G401 (cell line): ENCODE data around the gene KCNIP1. TPM values are rescaled to one million over a fixed set of nuclear protein-coding genes. Genes with fewer than 3 reads are reported as not detected.
A peak's percentile ranks its signal among the peaks of the same experiment; 100 is the strongest.
"Not testable (repeated sequence)": the region's sequence is repeated elsewhere in the genome, so short reads cannot be mapped to it uniquely, and the experiment has no call there.

Source experiments
- DNase-seq: peaks from one replicate; pipeline ENCODE4 v3.0.0-alpha.2; 2015; ENCODE audit warnings: low spot score
- in situ Hi-C: cut with HindIII; loops from 2 replicates; pipeline ENCODE4 v1.10.0; 2016; ENCODE audit warnings: low sequenced_read_pairs, mixed read lengths
- total RNA-seq: library from RNA; depleted of rRNA; stranded (reverse); fragments of >200 nt; shearing (Covaris generic); gene quantifications from 2 replicates; pipeline ENCODE4 v1.2.3, GENCODE V29; 2014

Gene KCNIP1
- total RNA-seq, 1 experiment from 2014 or later: not detected

DNA sequence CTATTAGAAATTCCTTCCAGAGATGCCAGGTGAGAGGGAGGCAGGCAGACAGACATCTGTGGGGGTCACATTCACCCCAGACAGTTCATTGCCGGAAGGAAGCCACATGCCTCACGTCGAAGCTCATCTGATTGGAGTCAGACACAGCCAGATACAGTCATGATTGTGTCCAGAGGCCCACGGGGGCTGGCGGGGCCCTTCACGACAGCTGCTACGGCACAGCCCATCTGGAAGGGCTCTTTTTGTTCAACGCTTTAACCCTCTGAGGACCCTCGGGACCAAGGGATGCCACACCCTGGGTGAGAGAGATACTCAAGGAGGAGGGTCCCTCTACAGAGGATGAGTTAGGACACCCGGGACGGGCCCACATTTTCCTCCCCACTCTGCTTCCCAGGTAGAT lies 247.8 kb downstream of the KCNIP1 start:
- in situ Hi-C loops: no loop called here
- no peak for DNase-seq

GRCh38 chr5:170752257-170753215 lies 248.7 kb downstream of the KCNIP1 start:
- no peak for DNase-seq
- in situ Hi-C loops: no loop called here

DNA sequence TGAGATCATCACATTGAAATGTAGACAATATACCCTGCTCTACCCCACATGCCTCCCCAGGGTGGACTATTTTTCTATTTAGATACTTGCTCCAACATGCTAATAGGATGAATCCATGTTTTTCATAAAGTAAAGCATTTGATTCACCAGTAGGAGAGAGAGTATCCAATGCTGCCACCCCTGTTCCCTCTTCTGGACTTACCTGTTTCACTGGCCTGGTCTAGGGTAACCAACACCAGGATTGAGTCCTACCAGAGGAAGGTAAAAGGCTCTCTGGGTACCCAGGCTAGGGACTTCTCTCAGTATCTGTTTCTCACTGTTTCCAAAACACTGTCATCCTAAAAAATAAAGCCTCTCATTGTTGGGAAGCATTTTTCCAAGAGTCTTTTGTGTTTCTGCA lies 249.5 kb downstream of the KCNIP1 start:
- in situ Hi-C loops: no loop called here
- no peak for DNase-seq

DNA sequence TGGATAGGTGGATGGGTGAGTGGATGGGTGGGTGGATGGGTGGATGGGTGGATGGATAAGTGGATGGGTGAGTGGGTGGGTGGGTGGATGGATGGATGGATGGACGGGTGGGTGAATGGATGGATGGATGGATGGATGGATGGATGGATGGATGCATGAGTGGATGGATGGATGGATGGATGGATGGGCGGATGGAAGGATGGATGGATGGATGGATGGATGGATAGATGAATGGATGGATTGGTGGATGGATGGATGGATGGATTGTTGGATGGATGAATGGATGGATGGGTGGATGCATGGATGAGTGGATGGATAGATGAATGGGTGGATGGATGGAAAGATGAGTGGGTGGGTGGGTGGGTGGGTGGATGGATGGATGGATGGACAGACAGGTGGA lies 250.7 kb downstream of the KCNIP1 start:
- DNase-seq, in situ Hi-C loops: not testable (repeated sequence)

DNA sequence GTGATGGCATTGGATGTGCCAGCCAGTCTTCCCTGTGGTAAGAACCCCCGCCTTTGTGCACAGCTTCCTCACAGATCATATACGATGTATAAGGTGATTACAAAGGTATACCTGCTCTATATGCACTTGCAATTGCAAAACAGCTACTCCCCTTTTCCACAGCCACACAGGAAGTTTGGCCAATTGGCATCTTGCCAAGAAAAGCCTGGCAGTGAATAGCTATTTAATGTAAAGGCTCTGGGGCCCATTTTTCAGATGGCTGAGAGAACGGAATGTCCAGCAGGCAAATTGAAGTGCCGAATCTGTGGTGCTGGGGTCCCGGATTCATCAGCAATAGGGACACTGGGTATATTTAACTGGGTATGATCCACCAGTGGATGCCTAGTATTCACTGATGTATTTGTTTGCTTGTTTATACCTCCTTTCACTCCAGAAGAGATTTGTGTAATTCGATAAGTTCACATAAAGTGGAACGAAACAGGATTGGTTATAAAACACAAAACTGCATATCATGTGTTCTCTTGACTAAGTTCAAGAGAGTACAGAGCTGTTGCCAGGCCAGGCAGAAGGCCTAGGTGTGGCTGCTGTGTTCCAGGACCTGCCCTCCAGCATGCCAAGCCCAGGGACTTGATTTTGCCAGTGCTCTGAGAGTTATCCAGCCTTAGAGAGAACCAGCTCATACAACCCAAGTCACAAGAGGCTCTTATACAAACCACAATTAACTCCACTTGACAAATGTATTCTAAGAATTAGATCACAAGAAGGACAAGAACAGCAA lies 252.0 kb downstream of the KCNIP1 start:
- DNase-seq: no peak
- in situ Hi-C loops: no loop called here

- no peak for DNase-seq
- in situ Hi-C loops: no loop called here
Observed at GRCh38 chr5:170756691-170757090, 252.9 kb downstream of the KCNIP1 start.

GRCh38 chr5:170757182-170757601 lies 253.4 kb downstream of the KCNIP1 start:
- in situ Hi-C loops: no loop called here
- no peak for DNase-seq

DNA sequence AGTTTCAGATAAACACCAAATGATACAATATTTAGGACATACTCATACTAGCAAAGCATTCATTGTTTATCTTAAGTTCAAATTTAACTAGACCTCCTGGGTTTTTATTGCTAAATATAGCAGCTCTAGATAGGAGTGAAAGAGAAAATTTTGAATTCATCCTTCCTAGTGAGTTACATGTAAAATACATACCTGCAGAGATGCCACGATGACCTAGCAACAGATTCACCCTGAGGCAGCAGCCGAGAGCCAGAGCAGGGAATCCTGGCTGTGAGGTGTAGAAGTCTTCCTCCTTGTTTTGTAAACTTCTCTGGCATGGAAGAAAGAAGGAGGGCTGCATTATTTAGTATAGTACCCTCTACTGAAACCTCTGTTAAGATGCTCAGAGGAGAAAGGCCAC lies 253.8 kb downstream of the KCNIP1 start:
- in situ Hi-C loops: no loop called here
- no peak for DNase-seq

DNA sequence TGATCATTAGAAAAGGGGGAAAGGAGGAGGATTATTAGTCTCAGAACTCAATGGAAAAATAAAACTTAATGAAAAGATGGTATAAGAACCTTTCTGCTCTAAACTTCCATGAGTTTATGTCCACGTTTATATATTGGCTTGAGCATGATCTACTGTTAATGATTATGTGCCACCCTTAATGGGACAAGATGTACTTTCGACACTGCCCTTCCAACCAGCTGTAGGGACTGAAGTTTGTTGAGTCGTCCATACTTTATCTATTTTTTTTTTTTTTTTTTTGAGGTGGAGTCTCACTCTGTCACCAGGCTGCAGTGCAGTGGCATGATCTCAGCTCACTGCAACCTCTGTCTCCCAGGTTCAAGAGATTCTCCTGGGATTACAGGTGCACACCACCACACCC lies 254.7 kb downstream of the KCNIP1 start:
- no peak for DNase-seq
- in situ Hi-C loops: no loop called here

DNA sequence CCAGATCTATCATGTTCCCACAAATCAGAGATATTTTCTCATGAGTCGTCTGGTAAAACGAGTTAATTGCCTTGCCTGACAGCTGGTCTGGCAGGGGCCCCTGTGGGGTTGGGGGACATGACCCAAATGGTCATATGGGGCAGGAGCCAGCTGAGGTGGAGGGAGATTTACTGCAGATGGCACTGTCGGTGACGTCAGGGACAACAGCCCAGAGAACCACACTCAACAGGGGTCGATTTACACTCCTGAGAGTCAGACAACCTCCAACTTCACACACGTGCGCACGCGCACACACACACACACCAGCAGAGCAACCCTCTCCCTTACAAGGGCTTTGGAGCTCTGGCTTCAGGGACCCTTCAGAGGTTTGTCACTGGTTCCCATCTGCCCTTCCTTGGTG lies 256.3 kb downstream of the KCNIP1 start:
- DNase-seq: no peak
- in situ Hi-C loops: no loop called here

DNA sequence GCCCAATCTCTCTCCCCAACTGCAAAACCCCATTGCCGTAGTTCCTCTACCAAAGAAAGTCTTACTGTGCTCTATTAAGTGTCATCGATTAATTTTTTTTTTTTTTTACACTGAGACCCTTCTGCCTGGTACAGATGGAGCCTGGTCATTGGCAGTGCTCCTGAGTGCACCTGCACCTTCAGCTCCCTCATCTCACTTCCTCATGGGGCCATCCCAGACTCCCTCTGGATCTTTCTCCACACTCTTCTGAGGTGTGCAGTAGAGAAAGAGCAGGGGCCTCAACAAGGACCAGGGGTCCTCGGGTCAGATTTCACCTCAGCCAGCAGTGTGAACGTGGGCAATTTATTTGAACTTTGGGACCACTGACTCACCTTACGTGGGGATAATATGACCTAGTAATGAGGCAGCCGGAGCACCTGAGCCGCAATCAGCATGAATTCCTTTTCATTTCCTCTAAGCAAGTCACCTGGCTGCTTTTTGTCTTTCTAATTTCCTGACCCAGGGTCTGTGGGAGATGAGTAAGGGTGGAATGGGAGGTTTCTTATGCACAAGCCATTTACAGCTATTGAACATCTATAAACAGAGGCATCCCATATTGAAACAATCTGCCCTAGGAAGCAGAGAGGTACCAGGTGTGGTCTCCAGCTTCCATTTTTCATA lies 257.4 kb downstream of the KCNIP1 start:
- in situ Hi-C loops: no loop called here
- no peak for DNase-seq

- DNase-seq: no peak
- in situ Hi-C loops: no loop called here
Observed at GRCh38 chr5:170761708-170762066, 257.9 kb downstream of the KCNIP1 start.

GRCh38 chr5:170762298-170762697 lies 258.5 kb downstream of the KCNIP1 start:
- in situ Hi-C loops, DNase-seq: not testable (repeated sequence)

DNA sequence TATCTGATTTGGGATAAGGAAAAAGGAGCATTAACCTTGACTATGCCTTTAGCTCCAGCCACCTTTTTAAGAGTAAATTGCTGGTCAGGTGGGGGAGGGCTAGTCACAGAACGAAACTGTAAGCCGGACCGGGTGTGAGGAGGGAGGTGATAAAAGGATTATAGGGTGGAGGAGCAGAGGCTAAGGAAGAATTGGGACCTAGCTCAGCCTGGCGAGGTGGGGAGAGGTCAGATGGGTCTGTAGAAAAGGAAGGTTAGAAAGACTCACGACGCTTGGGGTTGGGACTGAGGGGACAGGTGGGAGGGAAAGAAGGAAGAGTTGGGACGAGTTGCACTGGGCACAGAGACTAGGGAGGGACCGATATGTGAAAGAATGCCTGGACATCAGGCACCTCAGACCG lies 262.0 kb downstream of the KCNIP1 start:
- DNase-seq, in situ Hi-C loops: not testable (repeated sequence)

- in situ Hi-C loops: no loop called here
Observed at GRCh38 chr5:170769246-170769645, 265.4 kb downstream of the KCNIP1 start.

DNA sequence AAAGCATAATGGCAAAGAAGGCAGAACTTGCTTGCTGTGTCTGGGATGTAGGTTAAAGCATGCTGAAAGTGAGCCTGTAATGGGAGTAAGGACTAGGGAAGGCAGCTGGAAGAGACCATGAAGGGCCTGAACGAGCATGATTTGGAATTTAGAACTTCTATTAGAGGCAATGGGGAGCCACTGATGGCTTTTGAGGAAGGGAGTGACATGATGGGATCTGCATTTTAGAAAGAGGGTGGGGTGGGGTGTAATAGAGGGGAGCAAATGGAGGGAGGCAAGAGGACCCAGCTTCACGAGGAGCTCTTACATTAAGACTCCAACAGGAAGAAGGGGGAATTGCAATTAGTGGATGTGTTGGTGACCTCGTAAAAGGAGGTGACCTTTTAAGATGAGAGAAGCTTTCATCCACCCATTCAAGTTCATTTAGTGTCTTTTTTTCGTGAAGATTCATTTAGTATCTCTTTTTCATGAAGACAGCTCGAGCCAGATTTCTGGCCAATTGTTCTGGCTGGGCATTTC lies 266.1 kb downstream of the KCNIP1 start:
- no peak for DNase-seq
- in situ Hi-C loops: no loop called here

More at GRCh38 chr5:170769246-170769645, 265.4 kb downstream of the KCNIP1 start:
- peak; percentile 89 for DNase-seq

DNA sequence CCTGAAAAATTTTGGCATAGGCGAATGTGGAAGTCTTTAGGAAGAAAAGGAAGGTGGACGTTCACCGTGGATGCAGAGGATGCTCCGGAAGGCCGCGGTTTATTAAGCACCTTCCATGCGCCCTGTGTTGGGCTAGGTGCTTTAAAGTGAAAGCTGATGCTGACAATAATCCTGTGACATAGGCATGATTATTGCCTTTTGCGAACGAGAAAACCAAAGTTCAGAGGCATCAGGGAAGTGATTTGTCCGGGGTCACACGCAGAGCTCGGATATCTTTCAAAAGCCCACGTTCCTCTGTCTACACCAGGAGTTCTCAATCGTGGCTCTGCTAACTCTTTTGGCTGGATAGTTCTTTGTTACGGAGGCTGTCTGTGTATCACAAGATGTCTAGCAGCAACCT lies 267.7 kb downstream of the KCNIP1 start:
- in situ Hi-C loops: no loop called here
- no peak for DNase-seq

GRCh38 chr5:170773024-170773985 lies 269.5 kb downstream of the KCNIP1 start:
- in situ Hi-C loops: no loop called here
- DNase-seq: no peak
